Measurements from ENCODE around the gene HTR1E.

GRCh38 chr6:87065117-87065516 is 127.8 kb downstream of the HTR1E start:
- TF ChIP-seq CTCF (IDR thresholded peaks at IDR 0.05; ENCODE audit: insufficient read depth, low read depth, low read length) (no peak), EZH2 (IDR thresholded peaks at IDR 0.05; ENCODE audit: insufficient read depth, low read length) (no peak)

Measured in astrocyte (in vitro differentiated cells and primary cell).